CD14-positive monocyte (primary cell): ENCODE results near the gene VCX3B. TPM values are rescaled to one million over a fixed set of nuclear protein-coding genes. Genes with fewer than 3 reads are reported as not detected.
"Not testable (repeated sequence)": the region's sequence is repeated elsewhere in the genome, so short reads cannot be mapped to it uniquely, and the experiment has no call there.

Source experiments
- DNase-seq, 3 donors: peaks; one replicate each; pipeline ENCODE4 v3.0.0-alpha.2; 2011 to 2022
- H2AFZ ChIP-seq: 2 replicates; pipeline ENCODE4 v1.6.0; 2012; ENCODE audit warnings: mild to moderate bottlenecking, low read depth, low read length, inconsistent platforms; ENCODE audit not compliant: insufficient read depth, poor library complexity, severe bottlenecking
- H3K27ac ChIP-seq, 2 donors: 1 replicate in 1 of 2; 2 replicates in 1 of 2; pipeline ENCODE4 v1.5.1; 2012 to 2013; ENCODE audit warnings: low read length in 2 of 2, control low read depth in 1 of 2, inconsistent platforms in 1 of 2, low read depth in 1 of 2, mild to moderate bottlenecking in 1 of 2
- H3K27me3 ChIP-seq, 2 donors: one replicate each; pipeline versions ENCODE4 v1.6.0 to v1.6.1; 2011 to 2013; ENCODE audit warnings: low read length in 2 of 2; ENCODE audit not compliant: control insufficient read depth in 2 of 2, insufficient read depth in 2 of 2
- H3K36me3 ChIP-seq, 2 donors: replicated peaks in 1 of 2; 1 replicate in 1 of 2; 2 replicates in 1 of 2; pipeline versions ENCODE4 v1.5.1 to v1.6.1; 2012 to 2013; ENCODE audit warnings: low read length in 2 of 2, control low read depth in 1 of 2, inconsistent platforms in 1 of 2, mild to moderate bottlenecking in 1 of 2; ENCODE audit not compliant: insufficient read depth in 2 of 2, control insufficient read depth in 1 of 2
- H3K4me1 ChIP-seq, 2 donors: 1 replicate in 1 of 2; 2 replicates in 1 of 2; pipeline versions ENCODE4 v1.5.1 to v1.6.1; 2012 to 2013; ENCODE audit warnings: low read length in 2 of 2, control low read depth in 1 of 2, inconsistent platforms in 1 of 2, mild to moderate bottlenecking in 1 of 2, moderate library complexity in 1 of 2; ENCODE audit not compliant: insufficient read depth in 2 of 2, control insufficient read depth in 1 of 2
- H3K4me2 ChIP-seq: replicated peaks from 2 replicates; pipeline ENCODE3; 2012; ENCODE audit warnings: low read length, moderate library complexity, mild to moderate bottlenecking; ENCODE audit not compliant: poor library complexity, severe bottlenecking; ENCODE audit errors: extremely low read depth
- H3K4me3 ChIP-seq, 3 experiments: fragments of 200-600 bp in 1 of 3; sonication (generic) in 1 of 3; replicated peaks in 1 of 3; 1 replicate in 2 of 3; 2 replicates in 1 of 3; pipeline ENCODE4 v1.5.1; 2011 to 2013; ENCODE audit warnings: low read length in 3 of 3, mild to moderate bottlenecking in 3 of 3, control low read depth in 2 of 3, low read depth in 2 of 3, inconsistent platforms in 1 of 3, moderate library complexity in 1 of 3
- H3K79me2 ChIP-seq: 2 replicates; pipeline ENCODE4 v1.6.0; 2012; ENCODE audit warnings: mild to moderate bottlenecking, control low read depth, inconsistent platforms, low read length, moderate library complexity; ENCODE audit not compliant: insufficient read depth
- H3K9ac ChIP-seq: 2 replicates; pipeline ENCODE4 v1.6.0; 2017; ENCODE audit warnings: low read length, mild to moderate bottlenecking; ENCODE audit not compliant: insufficient read depth, poor library complexity, severe bottlenecking
- H3K9me3 ChIP-seq, 2 donors: replicated peaks in 1 of 2; 1 replicate in 1 of 2; 2 replicates in 1 of 2; pipeline versions ENCODE4 v1.5.1 to v1.6.1; 2012 to 2013; ENCODE audit warnings: low read length in 2 of 2, control low read depth in 1 of 2; ENCODE audit not compliant: control insufficient read depth in 1 of 2, insufficient read depth in 1 of 2
- H4K20me1 ChIP-seq: 2 replicates; pipeline ENCODE4 v1.6.0; 2012; ENCODE audit warnings: mild to moderate bottlenecking, low read length, control low read depth, moderate library complexity; ENCODE audit not compliant: insufficient read depth
- H3K27ac Mint-ChIP-seq, 7 donors: one replicate each; pipeline ENCODE4 v1.8.0; 2020; ENCODE audit warnings: mild to moderate bottlenecking in 7 of 7, mixed read lengths in 7 of 7, moderate library complexity in 6 of 7, inconsistent platforms in 2 of 7
- H3K27me3 Mint-ChIP-seq, 3 donors: one replicate each; pipeline ENCODE4 v1.8.0; 2021 to 2022; ENCODE audit warnings: low read depth in 3 of 3, mild to moderate bottlenecking in 3 of 3, mixed read lengths in 3 of 3, moderate library complexity in 3 of 3, inconsistent platforms in 1 of 3
- H3K36me3 Mint-ChIP-seq, 2 donors: one replicate each; pipeline ENCODE4 v1.8.0; 2020; ENCODE audit warnings: mixed read lengths in 2 of 2, inconsistent platforms in 1 of 2, mild to moderate bottlenecking in 1 of 2
- H3K4me1 Mint-ChIP-seq: one replicate; pipeline ENCODE4 v1.8.0; 2020; ENCODE audit warnings: mild to moderate bottlenecking, mixed read lengths
- H3K4me3 Mint-ChIP-seq, 2 donors: one replicate each; pipeline ENCODE4 v1.8.0; 2020; ENCODE audit warnings: mild to moderate bottlenecking in 2 of 2, mixed read lengths in 2 of 2, moderate library complexity in 1 of 2
- H3K9me3 Mint-ChIP-seq, 7 donors: one replicate each; pipeline ENCODE4 v1.8.0; 2020 to 2022; ENCODE audit warnings: mixed read lengths in 7 of 7, mild to moderate bottlenecking in 6 of 7, moderate library complexity in 6 of 7, inconsistent platforms in 2 of 7
- WGBS: methylation state at CpG from one replicate; pipeline ENCODE4 v1.1.5; 2013; ENCODE audit warnings: missing lambda C conversion rate; ENCODE audit not compliant: insufficient coverage; 5-methylcytosine and 5-hydroxymethylcytosine counted together
- intact Hi-C, 2 donors: fragments of 100-400 bp; cut with micrococcal nuclease; formaldehyde crosslinking; loops; one replicate each; pipeline versions ENCODE4 v1.15.0 to v1.15.1; 2023
- polyA plus RNA-seq, 3 donors: library from polyadenylated mRNA; depleted of rRNA in 1 of 3; unstranded in 2 of 3; stranded (reverse) in 1 of 3; fragments of 300-500 nt in 2 of 3; fragments of >200 nt in 1 of 3; fragmentation: Illumina TruSeq in 2 of 3; gene quantifications; 1 replicate in 2 of 3; 2 replicates in 1 of 3; pipeline ENCODE4 v1.2.3, GENCODE V29; 2012 to 2021
- TF ChIP-seq, protein P1 (sequence below): fragments of 200-600 bp; IDR thresholded peaks from one replicate; pipeline ENCODE4 v1.8.0; 2022; ENCODE audit warnings: antibody characterized with exemption, mild to moderate bottlenecking

VCX3B gene
- polyA plus RNA-seq, 3 donors, result not detected

GRCh38 chrX:8462488-8462887 lies 2.1 kb upstream of the VCX3B start:
- Histone ChIP-seq H4K20me1 (no peaks in the 10 kb centered on the region), H3K4me2 (no peak overlapping the region), H3K27ac (no peak overlapping the region), H3K27me3 (no peaks in the 10 kb centered on the region), H3K4me1 (no peaks in the 10 kb centered on the region), H3K36me3 (no peaks in the 10 kb centered on the region), H3K79me2 (no peaks in the 10 kb centered on the region), H3K9me3 (peaks cover 2 to 6% of the 10 kb centered on the region in 2 donors), H3K9ac (no peak overlapping the region), H3K4me3 (no peak overlapping the region), H2AFZ (no peak overlapping the region)
- H3K9me3 Mint-ChIP-seq, result peaks cover 0 to 13% (median 2%) of the 10 kb centered on the region in 7 donors
- no peaks in the 10 kb centered on the region for H3K27me3 Mint-ChIP-seq
- intact Hi-C loops, result no loop called here
- no peaks in the 10 kb centered on the region for H3K4me1 Mint-ChIP-seq
- no peak overlapping the region for H3K27ac Mint-ChIP-seq
- no peak overlapping the region for H3K4me3 Mint-ChIP-seq
- TF ChIP-seq, protein P1, sequence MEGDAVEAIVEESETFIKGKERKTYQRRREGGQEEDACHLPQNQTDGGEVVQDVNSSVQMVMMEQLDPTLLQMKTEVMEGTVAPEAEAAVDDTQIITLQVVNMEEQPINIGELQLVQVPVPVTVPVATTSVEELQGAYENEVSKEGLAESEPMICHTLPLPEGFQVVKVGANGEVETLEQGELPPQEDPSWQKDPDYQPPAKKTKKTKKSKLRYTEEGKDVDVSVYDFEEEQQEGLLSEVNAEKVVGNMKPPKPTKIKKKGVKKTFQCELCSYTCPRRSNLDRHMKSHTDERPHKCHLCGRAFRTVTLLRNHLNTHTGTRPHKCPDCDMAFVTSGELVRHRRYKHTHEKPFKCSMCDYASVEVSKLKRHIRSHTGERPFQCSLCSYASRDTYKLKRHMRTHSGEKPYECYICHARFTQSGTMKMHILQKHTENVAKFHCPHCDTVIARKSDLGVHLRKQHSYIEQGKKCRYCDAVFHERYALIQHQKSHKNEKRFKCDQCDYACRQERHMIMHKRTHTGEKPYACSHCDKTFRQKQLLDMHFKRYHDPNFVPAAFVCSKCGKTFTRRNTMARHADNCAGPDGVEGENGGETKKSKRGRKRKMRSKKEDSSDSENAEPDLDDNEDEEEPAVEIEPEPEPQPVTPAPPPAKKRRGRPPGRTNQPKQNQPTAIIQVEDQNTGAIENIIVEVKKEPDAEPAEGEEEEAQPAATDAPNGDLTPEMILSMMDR, result no peak
- H3K36me3 Mint-ChIP-seq, result no peaks in the 10 kb centered on the region
- DNase-seq, result no peak

GRCh38 chrX:8484360-8484949 lies 19.8 kb downstream of the VCX3B start:
- H3K27ac ChIP-seq, result no peak overlapping the region
- no peaks in the 10 kb centered on the region for H3K27me3 ChIP-seq
- no peak overlapping the region for H3K9ac ChIP-seq
- no peaks in the 10 kb centered on the region for H3K36me3 ChIP-seq
- intact Hi-C loops, result no loop called here
- Mint-ChIP-seq H3K27ac (no peak overlapping the region), H3K27me3 (no peaks in the 10 kb centered on the region), H3K4me3 (no peak overlapping the region), H3K36me3 (no peaks in the 10 kb centered on the region), H3K4me1 (no peaks in the 10 kb centered on the region), H3K9me3 (peaks cover 0 to 2% (median 0%) of the 10 kb centered on the region in 7 donors)
- H2AFZ ChIP-seq, result no peak overlapping the region
- no peak overlapping the region for H3K4me3 ChIP-seq
- H3K79me2 ChIP-seq, result no peaks in the 10 kb centered on the region
- no peak overlapping the region for H3K4me2 ChIP-seq
- WGBS, result 69% methylated on average over 3 of the region's 8 CpGs
- no peaks in the 10 kb centered on the region for H4K20me1 ChIP-seq
- no peak for DNase-seq
- H3K4me1 ChIP-seq, result no peaks in the 10 kb centered on the region
- H3K9me3 ChIP-seq, result no peaks in the 10 kb centered on the region
- TF ChIP-seq, protein P1, result no peak

DNA sequence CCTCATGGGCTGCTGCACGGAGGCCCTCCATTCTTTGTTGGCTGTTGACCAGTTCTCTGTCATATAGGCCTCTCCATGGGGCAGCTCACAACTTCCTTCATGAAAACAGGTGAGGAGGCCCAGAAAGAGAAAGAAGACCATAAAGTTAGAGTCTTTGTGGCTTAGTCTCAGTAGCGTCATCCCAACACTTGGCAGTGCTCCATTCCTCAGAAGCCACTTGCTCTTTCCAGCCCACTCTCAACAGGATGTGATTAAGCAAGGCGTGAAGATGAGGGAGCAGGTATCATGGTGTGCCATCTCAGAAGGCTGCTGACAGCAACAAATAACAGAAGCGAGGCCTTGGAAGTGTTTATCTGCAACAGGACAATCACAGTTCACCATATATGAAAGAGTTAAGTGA lies 30.4 kb downstream of the VCX3B start:
- H3K4me1 ChIP-seq, H3K4me3 ChIP-seq, H3K27ac Mint-ChIP-seq, H3K4me3 Mint-ChIP-seq, H3K36me3 Mint-ChIP-seq, H3K9ac ChIP-seq, H2AFZ ChIP-seq, H3K27me3 ChIP-seq, H3K9me3 ChIP-seq, H3K79me2 ChIP-seq, intact Hi-C loops, H3K27ac ChIP-seq, H3K27me3 Mint-ChIP-seq, DNase-seq, H4K20me1 ChIP-seq, H3K9me3 Mint-ChIP-seq, H3K4me2 ChIP-seq, H3K4me1 Mint-ChIP-seq, H3K36me3 ChIP-seq: not testable (repeated sequence)
- WGBS, result no CpG with 5 or more reads among the region's 4 CpGs
